ENCODE results near the gene ANKRD35. TPM values are rescaled to one million over a fixed set of nuclear protein-coding genes. Genes with fewer than 3 reads are reported as not detected.

The ANKRD35 gene
- total and polyA plus RNA-seq, 10 of the 15 experiments (the other 5 are each of a cell fraction or from before 2014, with no cell fraction given): 0.01 to 0.08 TPM; not detected in 8

GRCh38 chr1:145927063-145927886 is 41.6 kb upstream of the ANKRD35 start, which contains the start of gene RBM8A (continued):
- no peak for TF ChIP-seq SUPT20H (IDR thresholded peaks at IDR 0.05; ENCODE audit: borderline replicate concordance, control insufficient read depth, low read depth, low read length)
- peak; percentile 89; the same call in 2 of the 3 replicates for TF ChIP-seq POU2F2 (IDR thresholded peaks at IDR 0.05; ENCODE audit: borderline replicate concordance, low read depth, low read length)
- peak; percentile 66; the same call in 1 of the 2 replicates for TF ChIP-seq NFYB (IDR thresholded peaks at IDR 0.05; ENCODE audit: insufficient read depth, low read depth, low read length)
- no peak for TF ChIP-seq KDM1A (IDR thresholded peaks at IDR 0.05; ENCODE audit: borderline replicate concordance)
- no peak for TF ChIP-seq JUND (IDR thresholded peaks at IDR 0.05; ENCODE audit: low read depth, low read length)
- TF ChIP-seq BMI1 (IDR thresholded peaks at IDR 0.05; ENCODE audit: borderline replicate concordance): no peak
- no peak for TF ChIP-seq ZNF622 (IDR thresholded peaks at IDR 0.05)
- TF ChIP-seq, protein P1, sequence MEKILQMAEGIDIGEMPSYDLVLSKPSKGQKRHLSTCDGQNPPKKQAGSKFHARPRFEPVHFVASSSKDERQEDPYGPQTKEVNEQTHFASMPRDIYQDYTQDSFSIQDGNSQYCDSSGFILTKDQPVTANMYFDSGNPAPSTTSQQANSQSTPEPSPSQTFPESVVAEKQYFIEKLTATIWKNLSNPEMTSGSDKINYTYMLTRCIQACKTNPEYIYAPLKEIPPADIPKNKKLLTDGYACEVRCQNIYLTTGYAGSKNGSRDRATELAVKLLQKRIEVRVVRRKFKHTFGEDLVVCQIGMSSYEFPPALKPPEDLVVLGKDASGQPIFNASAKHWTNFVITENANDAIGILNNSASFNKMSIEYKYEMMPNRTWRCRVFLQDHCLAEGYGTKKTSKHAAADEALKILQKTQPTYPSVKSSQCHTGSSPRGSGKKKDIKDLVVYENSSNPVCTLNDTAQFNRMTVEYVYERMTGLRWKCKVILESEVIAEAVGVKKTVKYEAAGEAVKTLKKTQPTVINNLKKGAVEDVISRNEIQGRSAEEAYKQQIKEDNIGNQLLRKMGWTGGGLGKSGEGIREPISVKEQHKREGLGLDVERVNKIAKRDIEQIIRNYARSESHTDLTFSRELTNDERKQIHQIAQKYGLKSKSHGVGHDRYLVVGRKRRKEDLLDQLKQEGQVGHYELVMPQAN (conservative IDR thresholded peaks at IDR 0.05): peak; percentile 89
- TF ChIP-seq FOXM1 (IDR thresholded peaks at IDR 0.05; ENCODE audit: low read depth, low read length): 0 out of 2 replicates have a peak, but pooled peaks have one; percentile 48
- TF ChIP-seq, protein P2, sequence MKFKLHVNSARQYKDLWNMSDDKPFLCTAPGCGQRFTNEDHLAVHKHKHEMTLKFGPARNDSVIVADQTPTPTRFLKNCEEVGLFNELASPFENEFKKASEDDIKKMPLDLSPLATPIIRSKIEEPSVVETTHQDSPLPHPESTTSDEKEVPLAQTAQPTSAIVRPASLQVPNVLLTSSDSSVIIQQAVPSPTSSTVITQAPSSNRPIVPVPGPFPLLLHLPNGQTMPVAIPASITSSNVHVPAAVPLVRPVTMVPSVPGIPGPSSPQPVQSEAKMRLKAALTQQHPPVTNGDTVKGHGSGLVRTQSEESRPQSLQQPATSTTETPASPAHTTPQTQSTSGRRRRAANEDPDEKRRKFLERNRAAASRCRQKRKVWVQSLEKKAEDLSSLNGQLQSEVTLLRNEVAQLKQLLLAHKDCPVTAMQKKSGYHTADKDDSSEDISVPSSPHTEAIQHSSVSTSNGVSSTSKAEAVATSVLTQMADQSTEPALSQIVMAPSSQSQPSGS (IDR thresholded peaks at IDR 0.05; ENCODE audit: low read length): peak; percentile 43
- TF ChIP-seq PAX8 (IDR thresholded peaks at IDR 0.05): peak; percentile 89; the same call in 1 of the 2 replicates
- TF ChIP-seq PML (IDR thresholded peaks at IDR 0.05; ENCODE audit: low read length): peak; percentile 96
- TF ChIP-seq EZH2 (IDR thresholded peaks at IDR 0.05; ENCODE audit: borderline replicate concordance, control insufficient read depth, low read depth, low read length): no peak
- peak; percentile 72 for TF ChIP-seq E2F4 (IDR thresholded peaks at IDR 0.05; ENCODE audit: low read depth, low read length)
- TF ChIP-seq ESRRA (IDR thresholded peaks at IDR 0.05; ENCODE audit: low read length): 0 out of 2 replicates have a peak, but pooled peaks have one; percentile 39
- TF ChIP-seq NR2C1 (IDR thresholded peaks at IDR 0.05): peak; percentile 97
- TF ChIP-seq RAD51 (IDR thresholded peaks at IDR 0.05): no peak; the same call in 1 of the 2 replicates
- no peak for TF ChIP-seq TCF3 (IDR thresholded peaks at IDR 0.05; ENCODE audit: borderline replicate concordance, insufficient read depth, low read depth, low read length)
- TF ChIP-seq NR2F1 (conservative IDR thresholded peaks at IDR 0.05): peak; percentile 75; the same call in 1 of the 2 replicates
- no peak for TF ChIP-seq BRCA1 (IDR thresholded peaks at IDR 0.05; ENCODE audit: low read depth, low read length)
- peak; percentile 71 for TF ChIP-seq ATF7 (IDR thresholded peaks at IDR 0.05; ENCODE audit: low read depth)
- TF ChIP-seq NFYA (IDR thresholded peaks at IDR 0.05; ENCODE audit: borderline replicate concordance, low read depth, low read length): no peak
- TF ChIP-seq STAT1 (conservative IDR thresholded peaks at IDR 0.05): no peak
- TF ChIP-seq STAT3 (IDR thresholded peaks at IDR 0.05; ENCODE audit: low read depth, low read length): no peak
- TF ChIP-seq SMC3 (IDR thresholded peaks at IDR 0.05; ENCODE audit: borderline replicate concordance, low read length): no peak
- 0 out of 2 replicates have a peak, but pooled peaks have one; percentile 26 for TF ChIP-seq MXI1 (IDR thresholded peaks at IDR 0.05; ENCODE audit: low read depth, low read length)

All from GM12878 (cell line).